A549 (cell line): ENCODE measurements around the gene CCDC38.

Experiments used
- CTCF ChIP-seq: fragments of >200 bp; sonication (Bioruptor Twin); formaldehyde crosslinking; IDR thresholded peaks from 3 replicates; pipeline ENCODE4 v1.5.1; 2016
- POLR2A ChIP-seq: IDR thresholded peaks from 2 replicates; pipeline ENCODE4 v1.6.1; 2012; ENCODE audit warnings: mild to moderate bottlenecking, low read length

GRCh38 chr12:95944108-95944704 lies 1.8 kb upstream of the CCDC38 start:
- TF ChIP-seq CTCF (no peak), POLR2A (no peak)
